OCI-LY1 (cell line): ENCODE data around the gene IREB2.

Experiments
- H2AFZ ChIP-seq: fragments of 200-600 bp; sonication (generic), shearing (Covaris generic); 2 replicates; pipeline ENCODE4 v1.6.0; 2014; ENCODE audit warnings: antibody characterized with exemption, mild to moderate bottlenecking, low read length
- H3F3A ChIP-seq: fragments of 200-600 bp; sonication (generic), shearing (Covaris generic); 2 replicates; pipeline ENCODE4 v1.6.0; 2014; ENCODE audit warnings: mild to moderate bottlenecking, antibody characterized with exemption, low read length, moderate library complexity; ENCODE audit not compliant: insufficient read depth
- H3K27ac ChIP-seq: fragments of 200-600 bp; sonication (generic); 2 replicates; pipeline ENCODE4 v1.5.1; 2014; ENCODE audit warnings: low read length, mixed run types, mild to moderate bottlenecking, low read depth; ENCODE audit not compliant: poor library complexity, severe bottlenecking
- H3K27me3 ChIP-seq: fragments of 200-600 bp; sonication (generic); 2 replicates; pipeline ENCODE4 v1.6.0; 2014; ENCODE audit warnings: antibody characterized with exemption, mild to moderate bottlenecking, low read length, moderate library complexity; ENCODE audit not compliant: insufficient read depth
- H3K36me3 ChIP-seq: fragments of 200-600 bp; sonication (generic); 2 replicates; pipeline ENCODE4 v1.6.1; 2014; ENCODE audit warnings: mild to moderate bottlenecking, antibody characterized with exemption, low read length, moderate library complexity, mixed read lengths; ENCODE audit not compliant: insufficient read depth
- H3K4me1 ChIP-seq: fragments of 200-600 bp; sonication (generic); 2 replicates; pipeline ENCODE4 v1.5.1; 2014; ENCODE audit warnings: mild to moderate bottlenecking, low read length, moderate library complexity; ENCODE audit not compliant: insufficient read depth, severe bottlenecking
- H3K4me2 ChIP-seq: fragments of 200-600 bp; sonication (generic), shearing (Covaris generic); 2 replicates; pipeline ENCODE4 v1.6.1; 2014; ENCODE audit warnings: low read length
- H3K4me3 ChIP-seq: fragments of 200-600 bp; sonication (generic); 2 replicates; pipeline ENCODE4 v1.5.1; 2014; ENCODE audit warnings: low read length, low read depth, mild to moderate bottlenecking, mixed read lengths; ENCODE audit not compliant: poor library complexity, severe bottlenecking
- H3K79me2 ChIP-seq: fragments of 200-600 bp; shearing (Covaris generic); 2 replicates; pipeline ENCODE4 v1.6.1; 2016; ENCODE audit warnings: mixed run types, low read length, mixed read lengths; ENCODE audit not compliant: insufficient read depth
- H3K9ac ChIP-seq: fragments of 200-600 bp; sonication (generic), shearing (Covaris generic); 2 replicates; pipeline ENCODE4 v1.6.1; 2014; ENCODE audit warnings: mild to moderate bottlenecking, low read length, mixed read lengths
- H3K9me2 ChIP-seq: fragments of 200-600 bp; sonication (generic), shearing (Covaris generic); 2 replicates; pipeline ENCODE4 v1.6.1; 2014; ENCODE audit warnings: low read depth, mild to moderate bottlenecking, low read length, mixed read lengths
- H3K9me3 ChIP-seq: fragments of 200-600 bp; shearing (Covaris generic); 2 replicates; pipeline ENCODE4 v1.6.1; 2014; ENCODE audit warnings: low read length, mixed read lengths
- H4K20me1 ChIP-seq: fragments of 200-600 bp; sonication (generic), shearing (Covaris generic); 2 replicates; pipeline ENCODE4 v1.6.0; 2016; ENCODE audit warnings: mild to moderate bottlenecking, low read length; ENCODE audit not compliant: insufficient read depth
- EZH2 ChIP-seq: fragments of 200-600 bp; sonication (generic), shearing (Covaris generic); IDR thresholded peaks from 2 replicates; pipeline ENCODE4 v1.8.0; 2017; ENCODE audit warnings: borderline replicate concordance, mixed run types, mild to moderate bottlenecking, antibody characterized with exemption, low read length, moderate library complexity, mixed read lengths
- TF ChIP-seq, protein P1 (sequence below): fragments of 200-600 bp; sonication (generic), shearing (Covaris generic); IDR thresholded peaks from 2 replicates; pipeline ENCODE4 v1.5.1; 2017; ENCODE audit warnings: mild to moderate bottlenecking, antibody characterized with exemption, low read length, moderate library complexity, mixed read lengths

The IREB2 gene

DNA sequence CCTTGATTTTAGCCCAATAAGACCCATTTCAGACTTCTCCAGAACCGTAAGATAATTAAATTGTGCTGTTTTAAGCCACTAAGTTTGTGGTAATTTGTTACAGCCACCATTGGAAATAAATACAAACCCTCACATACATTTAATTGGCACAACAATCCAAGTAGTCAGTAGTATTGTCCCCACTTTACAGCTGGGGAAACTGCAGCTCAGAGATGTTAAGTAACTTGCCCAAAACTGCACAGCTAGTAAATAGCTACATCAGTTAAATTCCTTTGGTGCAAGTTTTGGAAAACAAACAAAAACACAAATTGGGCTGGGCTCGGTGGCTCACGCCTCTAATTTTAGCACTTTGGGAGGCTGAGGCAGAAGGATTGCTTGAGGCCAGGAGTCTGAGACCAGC, 13.3 kb upstream of the IREB2 start:
- Histone ChIP-seq H3F3A (no peaks in the 10 kb centered on the region), H3K9me2 (no peaks in the 10 kb centered on the region), H2AFZ (no peak overlapping the region), H3K27ac (no peak overlapping the region), H4K20me1 (no peaks in the 10 kb centered on the region), H3K79me2 (no peaks in the 10 kb centered on the region), H3K36me3 (no peaks in the 10 kb centered on the region), H3K4me2 (no peak overlapping the region), H3K4me1 (no peaks in the 10 kb centered on the region), H3K9me3 (no peaks in the 10 kb centered on the region), H3K27me3 (no peaks in the 10 kb centered on the region), H3K9ac (no peak overlapping the region), H3K4me3 (no peak overlapping the region)
- TF ChIP-seq, protein P1, sequence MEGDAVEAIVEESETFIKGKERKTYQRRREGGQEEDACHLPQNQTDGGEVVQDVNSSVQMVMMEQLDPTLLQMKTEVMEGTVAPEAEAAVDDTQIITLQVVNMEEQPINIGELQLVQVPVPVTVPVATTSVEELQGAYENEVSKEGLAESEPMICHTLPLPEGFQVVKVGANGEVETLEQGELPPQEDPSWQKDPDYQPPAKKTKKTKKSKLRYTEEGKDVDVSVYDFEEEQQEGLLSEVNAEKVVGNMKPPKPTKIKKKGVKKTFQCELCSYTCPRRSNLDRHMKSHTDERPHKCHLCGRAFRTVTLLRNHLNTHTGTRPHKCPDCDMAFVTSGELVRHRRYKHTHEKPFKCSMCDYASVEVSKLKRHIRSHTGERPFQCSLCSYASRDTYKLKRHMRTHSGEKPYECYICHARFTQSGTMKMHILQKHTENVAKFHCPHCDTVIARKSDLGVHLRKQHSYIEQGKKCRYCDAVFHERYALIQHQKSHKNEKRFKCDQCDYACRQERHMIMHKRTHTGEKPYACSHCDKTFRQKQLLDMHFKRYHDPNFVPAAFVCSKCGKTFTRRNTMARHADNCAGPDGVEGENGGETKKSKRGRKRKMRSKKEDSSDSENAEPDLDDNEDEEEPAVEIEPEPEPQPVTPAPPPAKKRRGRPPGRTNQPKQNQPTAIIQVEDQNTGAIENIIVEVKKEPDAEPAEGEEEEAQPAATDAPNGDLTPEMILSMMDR = no peak
- no peak for TF ChIP-seq EZH2

DNA sequence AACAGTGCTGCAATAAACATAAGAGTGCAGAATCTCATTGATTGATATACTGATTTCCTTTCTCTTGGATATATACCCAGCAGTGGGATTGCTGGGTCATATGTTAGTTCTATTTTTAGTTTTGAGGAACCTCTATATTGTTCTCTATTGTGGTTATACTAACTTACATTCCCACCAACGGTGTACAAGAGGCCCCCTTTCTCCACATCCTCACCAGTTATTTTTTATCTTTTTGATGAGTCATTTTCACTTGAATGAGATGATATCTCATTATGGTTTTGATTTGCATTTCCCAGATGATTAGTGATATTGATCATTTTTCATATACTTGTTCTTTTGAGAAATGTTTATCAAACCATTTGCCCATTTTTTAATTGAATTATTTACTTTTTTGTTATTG, 12.4 kb upstream of the IREB2 start:
- Histone ChIP-seq H3K4me2 (no peak overlapping the region), H3K4me3 (no peak overlapping the region), H3K27ac (no peak overlapping the region), H3K79me2 (no peaks in the 10 kb centered on the region), H3F3A (no peaks in the 10 kb centered on the region), H3K9ac (no peak overlapping the region), H3K9me3 (no peaks in the 10 kb centered on the region), H3K4me1 (no peaks in the 10 kb centered on the region), H3K27me3 (no peaks in the 10 kb centered on the region), H3K36me3 (no peaks in the 10 kb centered on the region), H2AFZ (no peak overlapping the region), H3K9me2 (no peaks in the 10 kb centered on the region), H4K20me1 (no peaks in the 10 kb centered on the region)
- TF ChIP-seq, protein P1 = no peak
- no peak for TF ChIP-seq EZH2

DNA sequence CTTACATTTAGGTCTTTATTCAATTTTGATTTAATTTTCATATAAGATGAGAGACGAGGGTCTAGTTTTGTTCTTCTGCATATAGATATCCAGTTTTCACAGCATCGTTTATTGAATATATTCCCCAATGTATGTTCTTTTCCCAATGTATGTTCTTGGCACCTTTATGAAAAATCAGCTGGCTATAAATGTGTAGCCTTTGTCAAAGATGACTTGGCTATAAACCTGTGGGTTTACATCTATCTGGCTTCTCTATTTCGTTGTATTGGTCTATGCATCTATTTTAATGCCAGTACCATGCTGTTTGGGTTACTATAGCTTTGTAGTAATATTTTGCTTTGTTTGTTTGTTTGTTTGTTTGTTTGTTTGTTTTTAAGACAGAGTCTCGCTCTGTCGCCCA, 11.7 kb upstream of the IREB2 start:
- Histone ChIP-seq H3K79me2 (no peaks in the 10 kb centered on the region), H3K4me2 (no peak overlapping the region), H3K9me3 (no peaks in the 10 kb centered on the region), H3K4me3 (no peak overlapping the region), H4K20me1 (no peaks in the 10 kb centered on the region), H2AFZ (no peak overlapping the region), H3K27ac (no peak overlapping the region), H3K36me3 (no peaks in the 10 kb centered on the region), H3K4me1 (no peaks in the 10 kb centered on the region), H3K9me2 (no peaks in the 10 kb centered on the region), H3K27me3 (no peaks in the 10 kb centered on the region), H3F3A (no peaks in the 10 kb centered on the region), H3K9ac (no peak overlapping the region)
- TF ChIP-seq, protein P1 = no peak
- TF ChIP-seq EZH2 = no peak
